ENCODE data around the gene CNPY4.
A peak's percentile ranks its signal among the peaks of the same experiment; 100 is the strongest.
"Not testable (repeated sequence)": the region's sequence is repeated elsewhere in the genome, so short reads cannot be mapped to it uniquely, and the experiment has no call there.

Gene CNPY4

DNA sequence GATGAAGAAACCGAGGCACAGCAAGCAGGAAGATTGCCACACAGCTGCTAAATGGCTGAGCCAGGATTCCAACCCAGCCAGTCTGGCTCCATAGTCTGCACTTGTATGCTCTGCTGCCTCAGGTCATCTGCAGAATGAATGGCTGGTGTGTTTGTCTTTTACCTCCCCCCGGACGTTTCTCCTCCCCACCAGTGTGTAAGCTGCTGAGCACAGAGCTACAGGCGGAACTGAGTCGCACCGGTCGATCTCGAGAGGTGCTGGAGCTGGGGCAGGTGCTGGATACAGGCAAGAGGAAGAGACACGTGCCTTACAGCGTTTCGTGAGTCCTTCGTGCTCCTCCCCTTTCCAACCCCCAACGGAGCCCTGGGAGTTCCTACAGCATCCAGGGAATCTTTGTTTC, 2.6 kb downstream of the CNPY4 start:
- DNase-seq = peak; percentile 78 to 96 (median 93)

GRCh38 chr7:100122568-100122967, 3.1 kb downstream of the CNPY4 start:
- no peak for DNase-seq

GRCh38 chr7:100124301-100125230, 5.1 kb downstream of the CNPY4 start:
- DNase-seq = no peak

DNA sequence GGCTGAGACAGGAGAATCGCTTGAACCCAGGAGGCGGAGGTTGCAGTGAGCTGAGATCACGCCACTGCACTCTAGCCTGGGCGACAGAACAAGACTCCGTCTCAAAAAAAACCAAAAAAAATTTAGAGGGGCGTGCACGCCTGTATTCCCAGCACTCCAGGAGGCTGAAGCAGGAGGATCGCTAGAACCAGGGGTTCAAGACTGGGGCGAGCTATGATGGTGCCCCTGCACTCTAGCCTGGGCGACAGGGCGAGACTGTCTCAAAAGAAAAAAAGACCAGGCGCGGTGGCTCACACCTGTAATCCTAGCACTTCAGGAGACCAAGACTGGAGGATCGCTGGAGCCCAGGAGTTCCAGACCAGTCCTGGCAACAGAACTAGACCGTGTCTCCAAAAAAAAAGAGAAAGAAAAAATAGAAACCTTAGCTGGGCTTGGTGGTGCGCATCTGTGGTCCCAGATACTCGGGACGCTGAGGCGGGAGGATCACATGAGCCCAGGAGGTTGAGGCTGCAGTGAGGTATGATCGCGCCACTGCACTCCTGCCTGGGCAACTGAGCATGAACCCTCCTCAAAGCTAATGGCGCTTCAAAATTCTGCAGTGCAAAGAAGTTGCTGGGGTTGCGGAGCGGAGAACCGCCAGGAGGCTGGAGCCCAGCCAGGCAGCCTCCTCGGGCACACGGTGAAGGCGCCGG, 7.0 kb downstream of the CNPY4 start:
- no peak for DNase-seq

DNA sequence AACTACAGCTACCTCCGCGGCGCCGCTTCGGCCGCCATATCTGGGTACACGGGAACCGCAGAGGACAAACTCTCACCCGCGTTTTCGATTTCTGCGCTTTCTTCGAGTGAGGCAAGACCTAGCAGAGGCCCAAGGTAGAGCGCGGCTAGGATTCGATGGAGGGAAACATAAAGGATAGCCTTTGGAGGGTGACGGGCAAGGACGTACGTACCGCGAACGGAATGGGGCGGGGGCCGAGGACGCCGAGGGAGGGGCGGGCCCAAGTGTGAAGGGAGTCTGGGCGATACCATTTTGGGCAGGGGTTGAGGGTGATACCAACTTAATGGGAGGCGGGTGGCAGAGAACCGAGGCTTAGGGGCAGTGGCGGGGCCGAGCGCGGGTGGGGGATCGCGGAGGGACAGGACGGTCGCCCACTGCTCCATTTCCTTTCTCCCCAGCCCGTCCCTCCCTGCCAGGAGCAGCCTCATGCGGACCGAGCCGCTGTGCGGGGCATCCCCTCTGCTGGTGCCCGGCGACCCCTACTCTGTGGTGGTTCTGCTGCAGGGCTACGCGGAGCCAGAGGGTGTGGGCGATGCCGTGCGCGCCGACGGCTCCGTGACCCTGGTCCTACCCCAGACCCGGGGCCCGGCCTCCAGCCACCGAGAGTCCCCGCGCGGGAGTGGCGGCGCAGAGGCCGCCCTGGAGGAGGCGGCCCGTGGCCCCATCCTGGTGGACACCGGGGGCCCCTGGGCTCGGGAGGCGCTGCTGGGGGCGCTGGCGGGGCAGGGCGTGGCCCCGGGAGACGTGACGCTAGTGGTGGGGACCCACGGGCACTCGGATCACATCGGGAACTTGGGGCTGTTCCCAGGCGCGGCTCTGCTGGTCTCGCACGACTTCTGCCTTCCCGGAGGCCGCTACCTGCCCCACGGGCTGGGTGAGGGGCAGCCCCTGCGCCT, 7.8 kb downstream of the CNPY4 start, which contains the start of gene MBLAC1:
TSS of gene MBLAC1 (plus strand) at position 37 of the 935 bp plus-strand sequence. CDS start at position 466, 429 bp downstream.
- peak; percentile 95 to 100 (median 98) for DNase-seq

DNA sequence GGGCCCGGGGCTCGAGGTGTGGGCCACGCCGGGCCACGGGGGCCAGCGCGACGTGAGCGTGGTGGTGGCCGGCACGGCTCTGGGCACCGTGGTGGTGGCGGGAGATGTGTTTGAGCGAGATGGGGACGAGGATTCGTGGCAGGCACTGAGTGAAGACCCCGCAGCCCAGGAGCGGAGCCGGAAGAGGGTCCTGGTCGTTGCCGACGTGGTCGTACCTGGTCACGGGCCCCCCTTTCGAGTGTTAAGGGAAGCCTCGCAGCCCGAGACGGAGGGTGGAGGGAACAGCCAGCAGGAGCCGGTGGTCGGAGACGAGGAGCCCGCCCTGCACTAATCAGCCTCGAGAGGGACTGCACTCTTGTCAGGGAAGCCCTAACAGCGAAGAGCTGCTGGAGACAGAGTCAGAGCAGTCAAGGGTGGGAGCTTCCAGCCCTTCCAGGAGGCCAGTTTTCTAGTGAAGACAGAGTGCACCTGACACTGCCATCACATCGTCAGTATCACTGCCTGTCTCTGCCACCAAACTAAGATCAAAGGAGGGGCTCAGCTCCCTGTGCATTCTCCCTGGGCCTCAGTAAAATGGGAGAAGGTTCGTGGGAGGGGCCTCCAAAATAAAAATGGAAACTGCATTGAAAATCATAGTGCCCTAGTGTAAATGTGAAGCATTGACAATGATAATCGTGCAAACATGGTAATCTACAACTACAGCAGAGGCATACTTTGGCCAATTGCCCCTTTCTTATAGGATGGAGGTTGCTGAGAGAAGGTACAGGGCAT, 8.6 kb downstream of the CNPY4 start:
- DNase-seq = peak in 2 of 3 experiments; percentile 42 to 56

GRCh38 chr7:100128637-100128963, 9.2 kb downstream of the CNPY4 start:
- DNase-seq = no peak

DNA sequence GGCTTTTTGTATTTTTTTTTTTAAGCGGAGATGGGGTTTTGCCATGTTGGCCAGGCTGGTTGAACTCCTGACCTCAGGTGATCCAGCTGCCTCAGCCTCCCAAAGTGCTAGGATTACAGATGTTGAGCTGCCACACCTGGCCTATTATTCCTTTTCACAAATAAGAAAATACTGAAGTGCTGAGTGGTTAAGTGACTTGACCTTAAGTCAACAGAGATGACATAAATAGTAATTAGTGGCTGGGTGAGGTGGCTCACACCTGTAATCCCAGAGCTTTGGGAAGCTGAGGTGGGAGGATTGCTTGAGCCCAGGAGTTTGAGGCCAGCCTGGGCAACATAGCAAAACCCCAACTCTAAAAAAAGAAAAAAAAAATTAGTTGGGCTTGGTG, 10.8 kb downstream of the CNPY4 start:
- peak in 2 of 3 experiments; percentile 45 to 82 for DNase-seq

- DNase-seq = peak; percentile 69 to 87 (median 80)
Measured at GRCh38 chr7:100130608-100131453, 11.4 kb downstream of the CNPY4 start.

- no peak for DNase-seq
Measured at GRCh38 chr7:100132126-100132525, 12.7 kb downstream of the CNPY4 start.

DNA sequence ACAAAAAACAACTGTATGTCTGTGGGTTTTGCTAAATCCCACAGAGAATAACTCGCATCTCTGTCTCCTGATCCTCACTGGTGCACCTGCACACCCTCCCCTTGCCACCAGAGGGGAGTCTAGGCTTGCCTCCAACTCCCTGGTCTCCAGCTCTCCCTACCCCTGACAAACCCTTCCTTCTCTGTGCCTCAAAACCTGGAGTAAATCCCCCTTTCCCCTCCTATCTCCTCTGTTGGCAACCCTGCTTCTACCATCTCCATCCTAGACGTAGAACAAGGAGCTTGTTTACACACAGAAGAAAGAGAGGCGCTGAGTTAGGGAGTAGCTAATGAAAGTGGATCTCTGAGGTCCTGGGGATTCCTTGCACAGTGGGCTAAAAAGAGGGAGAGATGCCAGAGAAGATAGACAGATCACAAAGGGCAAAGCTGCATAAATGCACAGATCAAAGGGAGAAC, 13.3 kb downstream of the CNPY4 start:
- DNase-seq = peak; percentile 47 to 72 (median 61)

DNA sequence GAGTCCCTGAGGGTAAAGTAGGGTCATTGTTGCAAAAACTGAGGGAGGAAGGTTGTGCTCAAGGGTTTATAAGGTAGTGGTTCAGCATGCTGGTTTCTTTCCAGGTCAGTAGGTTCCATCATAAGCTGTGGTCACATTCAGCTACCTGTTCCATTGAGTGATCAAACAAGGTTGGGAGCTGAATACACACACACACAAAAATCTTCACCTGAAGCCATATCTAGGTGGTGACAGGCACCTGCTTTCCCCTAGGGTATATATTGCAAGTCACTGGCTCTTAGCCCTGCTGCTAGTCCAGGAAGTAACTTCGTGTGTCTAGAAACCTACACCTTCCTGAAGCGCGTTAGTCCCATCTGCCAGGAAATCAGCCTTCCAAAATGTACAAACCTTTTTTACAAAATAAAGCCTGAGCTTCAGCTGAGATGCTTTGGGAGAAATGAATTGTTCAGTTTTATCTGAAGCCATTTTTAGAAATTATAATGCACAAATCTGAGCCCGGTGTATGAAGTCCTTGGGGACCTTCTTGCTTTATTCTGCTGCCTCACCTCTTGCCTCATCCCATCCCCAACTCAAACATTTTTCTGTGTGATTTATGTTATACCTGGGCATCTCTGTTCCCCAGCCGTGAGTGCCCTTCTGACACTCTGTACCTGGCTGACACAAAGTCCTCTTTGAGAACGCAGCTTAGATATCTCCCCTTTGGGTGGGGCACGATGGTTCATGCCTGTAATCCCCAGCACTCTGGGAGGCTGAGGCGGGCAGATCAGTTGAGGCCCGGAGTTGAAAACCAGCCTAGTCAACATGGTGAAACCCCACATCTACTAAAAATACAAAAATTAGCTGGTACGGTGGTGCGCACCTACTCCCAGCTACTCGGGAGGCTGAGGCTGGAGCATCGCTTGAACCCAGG, 18.7 kb downstream of the CNPY4 start:
- peak in 1 of 3 experiments; percentile 36 for DNase-seq

- DNase-seq = no peak
Measured at GRCh38 chr7:100141555-100141949, 22.1 kb downstream of the CNPY4 start.

DNA sequence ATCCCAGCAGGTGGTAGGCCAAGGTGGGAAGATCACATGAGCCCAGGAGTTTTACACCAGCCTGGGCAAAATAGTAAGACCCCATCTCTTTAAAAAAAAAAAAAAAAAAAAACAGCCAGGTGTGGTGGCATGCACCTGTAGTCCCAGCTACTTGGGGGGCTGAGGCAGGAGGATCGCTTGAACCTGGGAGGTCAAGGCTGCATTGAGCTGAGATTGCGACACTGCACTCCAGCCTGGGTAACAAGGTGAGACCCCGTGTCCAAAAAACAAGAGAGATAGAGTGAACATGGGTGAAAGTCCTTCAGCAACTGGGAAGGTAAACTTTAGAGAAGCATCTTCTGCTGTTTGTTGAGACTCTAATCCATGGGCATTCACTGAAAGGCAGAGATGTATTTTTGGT, 23.0 kb downstream of the CNPY4 start:
- DNase-seq = no peak

- DNase-seq = not testable (repeated sequence)
Measured at GRCh38 chr7:100146350-100146749, 26.9 kb downstream of the CNPY4 start.

DNA sequence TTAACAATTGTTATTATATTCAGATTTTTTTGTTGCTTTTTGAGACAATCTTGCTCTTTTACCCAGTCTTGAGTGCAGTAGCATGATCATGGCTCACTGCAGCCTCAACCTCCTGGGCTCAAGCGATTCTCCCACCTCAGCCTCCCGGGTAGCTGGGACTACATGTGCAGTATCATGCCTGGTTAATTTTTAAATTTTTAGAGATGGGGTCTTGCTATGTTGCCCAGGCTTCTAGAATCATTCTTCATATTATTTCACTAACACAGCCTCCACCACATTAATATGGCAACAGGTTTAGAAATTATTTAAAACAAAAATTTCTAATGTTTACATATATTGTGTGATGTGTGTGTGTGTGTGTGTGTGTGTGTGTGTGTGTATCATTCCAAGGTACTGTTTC, 27.8 kb downstream of the CNPY4 start:
- no peak for DNase-seq

- DNase-seq = no peak
Measured at GRCh38 chr7:100148225-100148558, 28.8 kb downstream of the CNPY4 start.

DNA sequence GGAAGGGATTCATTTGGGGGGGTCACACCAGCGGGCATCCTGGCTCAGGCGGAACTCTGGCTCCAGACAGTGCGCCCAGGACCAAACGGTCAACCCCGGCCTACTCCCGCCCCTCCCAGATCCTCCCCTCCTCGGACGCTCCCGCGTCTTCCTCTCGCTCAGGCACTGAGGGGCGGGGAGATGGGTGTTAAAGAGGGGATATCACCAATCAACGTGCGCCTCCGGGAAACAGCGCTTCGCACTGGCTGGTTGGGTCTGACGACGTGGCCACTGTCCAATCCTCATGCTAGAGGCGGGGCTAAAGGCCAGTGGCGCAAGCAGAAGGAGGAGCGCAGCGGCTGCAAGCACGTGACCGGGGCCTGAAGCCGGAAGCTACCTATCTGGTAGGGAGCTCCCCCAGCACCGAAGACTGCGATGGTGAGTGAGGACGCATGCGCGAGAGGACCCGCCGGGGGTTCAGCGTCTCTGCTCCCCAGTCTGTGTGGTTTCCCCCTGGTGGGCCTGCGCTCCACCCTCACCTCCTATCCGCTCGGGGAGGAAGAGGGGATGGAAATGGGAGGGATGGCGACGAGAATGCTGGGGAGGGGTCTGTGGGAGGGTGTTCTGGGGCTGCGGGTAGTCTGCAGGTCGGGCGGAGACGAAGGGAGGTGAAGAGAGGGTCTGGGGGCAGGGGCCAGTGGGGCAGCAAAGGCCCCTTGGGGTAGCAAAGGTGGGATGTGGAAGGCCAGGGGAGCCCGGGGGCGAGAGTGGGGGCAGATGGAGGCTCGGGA, 29.3 kb downstream of the CNPY4 start, which contains the start of gene LAMTOR4:
TSS of gene LAMTOR4 (plus strand) at position 360 of the 770 bp plus-strand sequence. CDS start at position 415, 55 bp downstream.
- peak; percentile 99 to 100 (median 100) for DNase-seq

DNA sequence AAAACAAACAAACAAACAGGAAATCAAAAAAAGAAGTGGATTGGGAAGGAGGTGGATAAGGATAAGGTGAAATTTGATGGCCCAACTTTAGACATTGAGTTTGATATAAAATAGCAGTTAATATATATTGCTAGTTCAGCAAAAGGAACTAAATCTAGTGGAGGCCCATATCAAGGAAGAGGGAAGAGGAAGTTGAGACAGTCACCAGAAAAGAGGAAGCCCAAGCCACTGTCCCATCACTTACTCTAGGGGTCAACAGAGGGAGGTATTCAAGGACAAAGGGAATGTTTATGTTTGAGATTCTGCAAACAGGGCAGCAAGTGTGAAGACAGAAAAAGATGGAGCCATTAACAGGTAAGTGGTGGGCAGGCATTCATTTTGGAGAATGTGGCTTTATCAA, 33.0 kb downstream of the CNPY4 start:
- no peak for DNase-seq

Measured in NCI-H1417 (cell line).